ENCODE results near the gene TOR2A.
"Not testable (repeated sequence)": the region's sequence is repeated elsewhere in the genome, so short reads cannot be mapped to it uniquely, and the experiment has no call there.

Gene TOR2A

DNA sequence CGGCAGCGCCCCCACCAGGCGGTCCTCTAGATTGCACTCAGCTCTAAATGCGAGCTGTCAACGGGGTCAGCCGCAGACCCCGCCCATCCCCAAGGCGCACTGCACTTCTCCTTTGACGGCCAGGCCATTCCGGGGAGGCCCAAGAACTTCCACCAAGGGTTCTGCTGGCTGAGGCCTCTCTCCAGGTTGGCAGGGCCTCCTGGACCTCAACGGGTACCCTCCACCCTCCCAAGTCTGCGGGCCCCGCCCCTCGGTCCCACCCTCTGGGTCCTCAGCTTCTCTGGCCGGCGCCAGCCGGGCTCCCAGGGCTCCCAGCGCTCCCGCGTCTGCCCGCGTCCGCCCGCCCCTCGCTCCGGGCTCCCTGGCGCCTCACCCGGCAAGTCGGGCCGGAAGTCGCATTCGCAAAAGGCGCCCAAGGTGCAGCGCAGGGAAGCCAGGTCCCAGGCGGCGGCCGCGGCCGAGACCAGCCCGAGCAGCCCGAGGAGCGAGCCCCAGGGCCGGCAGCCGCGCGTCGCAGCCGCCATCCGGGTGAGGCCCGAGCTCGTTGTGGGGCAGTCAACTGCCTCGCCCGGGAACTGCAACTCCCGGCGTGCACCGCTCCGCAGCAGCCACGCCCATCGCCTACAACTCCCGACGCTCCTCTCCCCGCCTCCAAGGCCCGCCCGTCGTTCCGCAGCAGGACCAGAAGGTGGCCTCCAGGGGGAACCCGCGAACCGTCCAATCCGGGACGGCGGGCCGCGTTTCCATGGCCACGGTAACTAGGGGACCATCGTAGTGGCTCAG lies at the start of gene TOR2A:
Gene TOR2A, minus strand, starts transcription at position 548 of the 783 bp plus-strand sequence. Its CDS starts 24 bp downstream, at position 524.
- Histone ChIP-seq H3K36me3 (replicated peaks; ENCODE audit: insufficient read depth, low read length) (no peaks in the 10 kb centered on the region), H4K20me1 (ENCODE audit: insufficient read depth, low read length) (no peaks in the 10 kb centered on the region), H3K4me3 (ENCODE audit: low read length) (peak within 1 kb of the TSS; percentile 58), H3F3A (ENCODE audit: insufficient read depth, low read length) (peaks cover 23% of the 10 kb centered on the region), H3K4me2 (ENCODE audit: low read depth, low read length) (peak within 1 kb of the TSS; percentile 94), H2AFZ (ENCODE audit: low read length) (peak within 1 kb of the TSS; percentile 40), H3K9me3 (replicated peaks; ENCODE audit: insufficient read depth, low read length) (no peaks in the 10 kb centered on the region), H3K79me2 (ENCODE audit: low read length) (peaks cover 11% of the 10 kb centered on the region; the same call in 1 of the 2 replicates), H3K27me3 (replicated peaks; ENCODE audit: insufficient read depth, low read length) (no peaks in the 10 kb centered on the region), H3K9me2 (replicated peaks; ENCODE audit: insufficient read depth, low read length) (no peaks in the 10 kb centered on the region), H3K27ac (ENCODE audit: low read length) (peak within 1 kb of the TSS; percentile 85), H3K9ac (ENCODE audit: low read length) (peak within 1 kb of the TSS; percentile 82), H3K4me1 (ENCODE audit: low read length) (peaks cover 24% of the 10 kb centered on the region)
- TF ChIP-seq EZH2phosphoT487 (IDR thresholded peaks at IDR 0.05; ENCODE audit: low read length), result no peak
- TF ChIP-seq, protein P1, sequence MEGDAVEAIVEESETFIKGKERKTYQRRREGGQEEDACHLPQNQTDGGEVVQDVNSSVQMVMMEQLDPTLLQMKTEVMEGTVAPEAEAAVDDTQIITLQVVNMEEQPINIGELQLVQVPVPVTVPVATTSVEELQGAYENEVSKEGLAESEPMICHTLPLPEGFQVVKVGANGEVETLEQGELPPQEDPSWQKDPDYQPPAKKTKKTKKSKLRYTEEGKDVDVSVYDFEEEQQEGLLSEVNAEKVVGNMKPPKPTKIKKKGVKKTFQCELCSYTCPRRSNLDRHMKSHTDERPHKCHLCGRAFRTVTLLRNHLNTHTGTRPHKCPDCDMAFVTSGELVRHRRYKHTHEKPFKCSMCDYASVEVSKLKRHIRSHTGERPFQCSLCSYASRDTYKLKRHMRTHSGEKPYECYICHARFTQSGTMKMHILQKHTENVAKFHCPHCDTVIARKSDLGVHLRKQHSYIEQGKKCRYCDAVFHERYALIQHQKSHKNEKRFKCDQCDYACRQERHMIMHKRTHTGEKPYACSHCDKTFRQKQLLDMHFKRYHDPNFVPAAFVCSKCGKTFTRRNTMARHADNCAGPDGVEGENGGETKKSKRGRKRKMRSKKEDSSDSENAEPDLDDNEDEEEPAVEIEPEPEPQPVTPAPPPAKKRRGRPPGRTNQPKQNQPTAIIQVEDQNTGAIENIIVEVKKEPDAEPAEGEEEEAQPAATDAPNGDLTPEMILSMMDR (IDR thresholded peaks at IDR 0.05; ENCODE audit: low read length), result peak; percentile 92
- DNase-seq, result peak; percentile 97

DNA sequence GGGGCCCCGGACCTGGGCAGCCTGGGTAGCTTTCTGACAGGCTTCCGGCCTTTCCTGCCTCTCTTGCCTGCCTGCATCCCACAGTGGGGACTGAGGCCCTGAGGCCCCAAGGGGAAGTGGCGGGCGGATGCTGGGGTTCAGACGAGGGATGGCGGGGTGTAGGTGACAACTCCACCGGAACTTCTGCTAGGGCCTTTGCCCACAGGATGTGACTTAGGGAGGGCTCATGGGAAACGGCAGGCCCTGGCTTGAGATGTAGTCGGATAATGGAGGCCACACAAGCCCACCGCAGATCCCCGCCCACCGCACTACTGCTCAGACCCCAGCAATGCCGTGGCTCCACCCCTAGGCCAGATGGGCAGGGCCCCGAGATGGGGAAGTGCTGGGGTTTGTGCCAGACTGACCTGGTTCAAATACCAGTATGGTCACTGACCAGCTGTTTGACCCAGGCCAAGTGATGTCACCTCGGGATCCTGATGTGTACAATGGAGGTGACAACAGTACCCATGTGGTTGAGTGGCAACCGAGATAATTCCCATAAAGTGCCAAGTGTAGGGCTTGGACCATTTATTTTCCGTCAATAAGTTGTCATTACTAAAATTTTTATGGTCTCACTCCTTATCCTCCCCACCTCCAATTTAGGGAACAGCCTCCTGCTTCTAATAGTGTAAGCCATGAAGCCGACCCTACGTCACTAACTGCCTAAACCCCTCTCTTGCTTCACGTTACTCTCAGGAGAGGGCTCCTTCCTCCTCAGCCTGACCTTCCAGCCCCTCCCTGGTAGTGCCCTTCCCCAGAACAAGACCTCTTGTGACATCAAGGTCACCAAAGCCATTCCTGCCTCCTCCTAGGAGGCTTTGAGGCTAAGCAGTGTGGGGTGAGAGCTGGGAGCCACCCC lies 48.3 kb upstream of the TOR2A start:
- H3K9me2 ChIP-seq (replicated peaks; ENCODE audit: insufficient read depth, low read length), result no peaks in the 10 kb centered on the region
- no peaks in the 10 kb centered on the region for H3K9me3 ChIP-seq (replicated peaks; ENCODE audit: insufficient read depth, low read length)
- no peak for DNase-seq
- no peak overlapping the region for H3K4me2 ChIP-seq (ENCODE audit: low read depth, low read length)
- no peak for TF ChIP-seq EZH2 (optimal IDR thresholded peaks at IDR 0.05; ENCODE audit: low read depth, low read length)
- peaks cover 38% of the 10 kb centered on the region for H3K4me1 ChIP-seq (ENCODE audit: low read length)
- H3K27ac ChIP-seq (ENCODE audit: low read length), result no peak overlapping the region
- H2AFZ ChIP-seq (ENCODE audit: low read length), result no peak overlapping the region
- H3K36me3 ChIP-seq (replicated peaks; ENCODE audit: insufficient read depth, low read length), result peaks cover 15% of the 10 kb centered on the region
- peaks cover 39% of the 10 kb centered on the region for H3F3A ChIP-seq (ENCODE audit: insufficient read depth, low read length)
- no peak overlapping the region for H3K4me3 ChIP-seq (ENCODE audit: low read length)
- H3K9ac ChIP-seq (ENCODE audit: low read length), result no peak overlapping the region
- H3K79me2 ChIP-seq (ENCODE audit: low read length), result peaks cover 36% of the 10 kb centered on the region
- peaks cover 18% of the 10 kb centered on the region for H4K20me1 ChIP-seq (ENCODE audit: insufficient read depth, low read length)
- no peaks in the 10 kb centered on the region for H3K27me3 ChIP-seq (replicated peaks; ENCODE audit: insufficient read depth, low read length)

DNA sequence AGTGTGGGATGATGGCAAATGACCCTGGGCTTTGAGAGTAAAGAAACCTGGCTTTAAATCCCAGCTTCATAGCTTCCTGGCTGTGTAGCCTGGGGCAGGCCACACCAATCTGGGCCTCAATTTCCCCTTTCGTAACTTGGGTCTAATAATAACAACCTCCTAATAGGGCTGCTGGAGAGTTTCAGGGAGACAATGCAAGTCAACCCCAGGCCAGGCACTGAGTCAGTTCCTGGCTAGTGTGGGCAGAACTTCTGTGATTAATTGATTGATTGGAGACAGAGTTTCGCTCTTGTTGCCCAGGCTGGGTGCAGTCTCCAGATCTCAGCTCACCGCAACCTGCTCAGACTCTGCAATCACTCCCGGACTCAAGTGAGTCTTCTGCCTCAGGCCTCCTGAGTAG lies 46.7 kb upstream of the TOR2A start:
- no peak overlapping the region for H2AFZ ChIP-seq (ENCODE audit: low read length)
- no peaks in the 10 kb centered on the region; the same call in 1 of the 2 replicates for H3K36me3 ChIP-seq (replicated peaks; ENCODE audit: insufficient read depth, low read length)
- H3K4me3 ChIP-seq (ENCODE audit: low read length), result no peak overlapping the region
- no peaks in the 10 kb centered on the region for H3K9me3 ChIP-seq (replicated peaks; ENCODE audit: insufficient read depth, low read length)
- peaks cover 2% of the 10 kb centered on the region for H4K20me1 ChIP-seq (ENCODE audit: insufficient read depth, low read length)
- no peak for DNase-seq
- no peaks in the 10 kb centered on the region for H3K27me3 ChIP-seq (replicated peaks; ENCODE audit: insufficient read depth, low read length)
- peaks cover 36% of the 10 kb centered on the region for H3K79me2 ChIP-seq (ENCODE audit: low read length)
- peaks cover 22% of the 10 kb centered on the region for H3K4me1 ChIP-seq (ENCODE audit: low read length)
- H3F3A ChIP-seq (ENCODE audit: insufficient read depth, low read length), result peaks cover 38% of the 10 kb centered on the region
- TF ChIP-seq, protein P1 (IDR thresholded peaks at IDR 0.05; ENCODE audit: low read length), result no peak
- TF ChIP-seq EZH2 (optimal IDR thresholded peaks at IDR 0.05; ENCODE audit: low read depth, low read length) (no peak), EZH2phosphoT487 (IDR thresholded peaks at IDR 0.05; ENCODE audit: low read length) (no peak)
- H3K27ac ChIP-seq (ENCODE audit: low read length), result no peak overlapping the region
- no peaks in the 10 kb centered on the region for H3K9me2 ChIP-seq (replicated peaks; ENCODE audit: insufficient read depth, low read length)
- H3K4me2 ChIP-seq (ENCODE audit: low read depth, low read length), result no peak overlapping the region
- no peak overlapping the region for H3K9ac ChIP-seq (ENCODE audit: low read length)

DNA sequence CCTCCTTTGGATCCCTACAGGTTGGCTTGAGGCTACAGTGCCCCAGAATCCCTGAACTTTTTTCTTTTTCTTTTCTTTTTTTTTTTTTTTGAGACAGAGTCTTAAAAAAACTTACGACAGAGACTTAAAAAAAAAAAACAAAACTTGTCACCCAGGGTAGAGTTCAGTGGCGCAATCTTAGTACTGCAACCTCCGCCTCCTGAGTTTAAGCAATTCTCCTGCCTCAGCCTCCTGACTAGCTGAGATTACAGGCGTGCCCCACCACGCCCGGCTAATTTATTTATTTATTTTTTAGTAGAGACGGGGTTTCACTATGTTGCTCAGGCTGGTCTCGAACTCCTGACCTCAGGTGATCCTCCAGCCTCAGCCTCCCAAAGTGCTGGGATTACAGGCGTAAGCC lies 45.8 kb upstream of the TOR2A start:
- not testable (repeated sequence) for H3K9ac ChIP-seq (ENCODE audit: low read length)
- peaks cover 22% of the 10 kb centered on the region for H3K4me1 ChIP-seq (ENCODE audit: low read length)

More for the DNA sequence above, 45.8 kb upstream of the TOR2A start:
- H3K27ac ChIP-seq (ENCODE audit: low read length); H3K4me3 ChIP-seq (ENCODE audit: low read length); H3K9me2 ChIP-seq (replicated peaks; ENCODE audit: insufficient read depth, low read length); H4K20me1 ChIP-seq (ENCODE audit: insufficient read depth, low read length); H3K27me3 ChIP-seq (replicated peaks; ENCODE audit: insufficient read depth, low read length); H2AFZ ChIP-seq (ENCODE audit: low read length); H3K36me3 ChIP-seq (replicated peaks; ENCODE audit: insufficient read depth, low read length); DNase-seq; H3K9me3 ChIP-seq (replicated peaks; ENCODE audit: insufficient read depth, low read length); H3K4me2 ChIP-seq (ENCODE audit: low read depth, low read length): not testable (repeated sequence)
- Histone ChIP-seq H3F3A (ENCODE audit: insufficient read depth, low read length) (peaks cover 36% of the 10 kb centered on the region), H3K79me2 (ENCODE audit: low read length) (peaks cover 36% of the 10 kb centered on the region)

Data from MM.1S (cell line).